ENCODE data around the gene HBB.

DNA sequence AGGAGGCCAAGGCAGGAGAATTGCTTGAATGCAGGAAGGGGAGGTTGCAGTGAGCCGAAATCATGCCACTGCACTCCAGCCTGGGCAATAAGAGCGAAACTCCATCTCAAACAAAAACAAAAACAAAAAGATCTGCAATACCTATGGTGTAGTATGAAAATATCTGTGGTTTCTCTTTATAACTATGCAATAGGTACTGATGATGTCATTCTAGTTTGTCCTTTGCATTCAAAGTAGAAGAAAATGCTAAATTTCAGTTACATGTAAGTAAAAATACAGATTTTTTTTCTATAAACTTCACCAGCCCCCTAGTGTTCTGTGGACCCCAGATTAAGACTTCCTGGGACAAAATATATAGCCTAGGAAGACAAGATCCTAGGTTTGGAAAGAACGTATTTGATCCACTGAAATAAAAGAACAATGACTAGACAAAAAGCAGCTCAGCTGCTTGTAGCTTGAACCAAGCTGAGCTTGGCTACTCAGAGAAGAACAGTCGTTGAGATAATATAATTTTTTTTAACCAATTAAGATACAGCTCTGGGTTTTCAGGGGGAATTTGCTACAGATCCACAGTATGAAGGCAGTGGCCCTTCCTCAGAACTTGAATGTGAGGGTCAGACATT, 45.6 kb upstream of the HBB start:
- TF ChIP-seq POLR2A (IDR thresholded peaks at IDR 0.05; ENCODE audit: low read depth, low read length), result no peak
- TF ChIP-seq POLR2AphosphoS5 (IDR thresholded peaks at IDR 0.05; ENCODE audit: low read depth, low read length), result no peak
- no peak for TF ChIP-seq TAF1 (IDR thresholded peaks at IDR 0.05; ENCODE audit: low read depth, low read length)
- no peak for TF ChIP-seq SPI1 (IDR thresholded peaks at IDR 0.05; ENCODE audit: low read depth, low read length)
